GM12878 (cell line): ENCODE results near the gene TNNT3. TPM values are rescaled to one million over a fixed set of nuclear protein-coding genes. Genes with fewer than 3 reads are reported as not detected.

Source experiments
- ATAC-seq: fragments of 200-7000 bp; cut with Tn5 transposase; 3 replicates; pipeline ENCODE4 v1.9.1; 2020; ENCODE audit warnings: mild to moderate bottlenecking, moderate library complexity
- BruUV-seq: library from RNA; stranded (reverse); fragments of 400-500 nt; replicated peaks from 2 replicates; lab custom pipeline; 2021; lab: Mats Ljungman, UMichigan
- CTCF ChIA-PET: fragments of 300-600 bp; sonication (Branson Sonifier 250); formaldehyde crosslinking; extraction: SDS; loops from one replicate; lab custom pipeline; 2021; ENCODE audit warnings: inconsistent platforms; lab: Yijun Ruan, JAX
- POLR2A ChIA-PET: fragments of 350-600 bp; formaldehyde crosslinking; extraction: SDS; loops from one replicate; lab custom pipeline; 2021; ENCODE audit warnings: inconsistent platforms; lab: Charles Lee
- RAD21 ChIA-PET: fragments of 300-600 bp; sonication (Branson Sonifier 250); formaldehyde crosslinking; loops from one replicate; lab custom pipeline; 2023; ENCODE audit warnings: antibody characterized with exemption; ENCODE audit not compliant: unreplicated experiment; lab: Charles Lee
- SMC1A ChIA-PET: fragments of 300-600 bp; sonication (Branson Sonifier 250); formaldehyde crosslinking; loops from one replicate; lab custom pipeline; 2023; ENCODE audit not compliant: unreplicated experiment, uncharacterized antibody; lab: Charles Lee
- DNase-seq: peaks from one replicate; pipeline ENCODE4 v3.0.0-alpha.2; 2011; ENCODE audit warnings: low read depth, low spot score
- FAIRE-seq: peaks from 3 replicates; lab custom pipeline; 2011; peaks lifted over from hg19 to GRCh38; lab: Jason Lieb, UNC
- H2AFZ ChIP-seq: 2 replicates; pipeline ENCODE4 v1.6.0; 2011; ENCODE audit warnings: low read depth, low read length, control low read depth; ENCODE audit not compliant: control insufficient read depth
- H3K27ac ChIP-seq: 2 replicates; pipeline ENCODE4 v1.5.1; 2011; ENCODE audit warnings: control low read depth; ENCODE audit not compliant: control insufficient read depth, insufficient read depth
- H3K27me3 ChIP-seq, 2 experiments: replicated peaks in 1 of 2; 2 replicates each; pipeline versions ENCODE4 v1.6.0 to v1.6.1; 2011; ENCODE audit warnings: low read length in 1 of 2; ENCODE audit not compliant: control insufficient read depth in 2 of 2, insufficient read depth in 2 of 2
- H3K36me3 ChIP-seq, 2 experiments: 2 replicates each; pipeline ENCODE4 v1.5.1; 2011; ENCODE audit warnings: low read length in 1 of 2; ENCODE audit not compliant: control insufficient read depth in 2 of 2, insufficient read depth in 2 of 2
- H3K4me1 ChIP-seq: 2 replicates; pipeline ENCODE4 v1.6.1; 2011; ENCODE audit warnings: mild to moderate bottlenecking, low read length, moderate library complexity, mixed read lengths; ENCODE audit not compliant: control insufficient read depth, insufficient read depth
- H3K4me2 ChIP-seq: 2 replicates; pipeline ENCODE4 v1.6.0; 2011; ENCODE audit warnings: control low read depth; ENCODE audit not compliant: control insufficient read depth, insufficient read depth
- H3K4me3 ChIP-seq: fragments of 200-600 bp; sonication (generic); 2 replicates; pipeline ENCODE4 v1.5.1; 2016
- H3K79me2 ChIP-seq: 2 replicates; pipeline ENCODE4 v1.6.0; 2011; ENCODE audit warnings: low read length; ENCODE audit not compliant: control insufficient read depth, insufficient read depth
- H3K9ac ChIP-seq: 2 replicates; pipeline ENCODE4 v1.8.0; 2011; ENCODE audit warnings: low read length, control low read depth, mixed read lengths; ENCODE audit not compliant: control insufficient read depth, insufficient read depth
- H3K9me3 ChIP-seq: replicated peaks from 3 replicates; pipeline ENCODE4 v1.5.1; 2011; ENCODE audit warnings: mild to moderate bottlenecking, low read length; ENCODE audit not compliant: control insufficient read depth, insufficient read depth
- H4K20me1 ChIP-seq: 2 replicates; pipeline ENCODE4 v1.6.0; 2011; ENCODE audit not compliant: control insufficient read depth, insufficient read depth
- HCFC1 ChIP-seq: fragments of 150-350 bp; IDR thresholded peaks from 2 replicates; pipeline ENCODE4 v1.6.1; 2014; ENCODE audit warnings: low read length
- POLR2AphosphoS5 ChIP-seq: IDR thresholded peaks from 2 replicates; pipeline ENCODE4 v1.6.1; 2011; ENCODE audit warnings: mild to moderate bottlenecking, low read length, inconsistent platforms
- RBBP5 ChIP-seq: fragments of 200-600 bp; sonication (generic); conservative IDR thresholded peaks from 2 replicates; pipeline ENCODE4 v1.6.1; 2016
- WGBS: methylation state at CpG from one replicate; pipeline ENCODE4 v1.1.6; 2016; ENCODE audit warnings: low lambda C conversion rate; ENCODE audit not compliant: insufficient replicate concordance, insufficient coverage; ENCODE audit errors: missing lambda C conversion rate; 5-methylcytosine and 5-hydroxymethylcytosine counted together
- in situ Hi-C: fragments of 300-500 bp; cut with MboI; formaldehyde crosslinking; loops from 9 replicates; pipeline ENCODE4 v1.14.3; 2018; ENCODE audit warnings: mixed read lengths
- intact Hi-C: fragments of 100-400 bp; cut with micrococcal nuclease; formaldehyde crosslinking; loops from one replicate; pipeline ENCODE4 v1.14.2; 2022; ENCODE audit not compliant: unreplicated experiment
- polyA plus RNA-seq, 11 experiments: library from polyadenylated mRNA; depleted of rRNA in 4 of 11; unstranded in 6 of 11; stranded (reverse) in 5 of 11; fragments of >200 nt; fragmentation: Nextera tagmentation in 4 of 11; fragmentation: Illumina TruSeq in 1 of 11; extraction: Ambion mirVana in 4 of 11; extraction: Trizol in 1 of 11; gene quantifications; 1 replicate in 1 of 11; 2 replicates in 10 of 11; pipeline versions ENCODE4 v1.2.1 to v1.2.3, GENCODE V29; 2011 to 2016; ENCODE audit warnings: inconsistent platforms in 2 of 11, missing spikeins in 2 of 11, low read depth in 1 of 11
- total RNA-seq, 4 experiments: library from RNA; depleted of rRNA in 3 of 4; stranded (reverse); fragments of >200 nt in 3 of 4; fragmentation: Illumina TruSeq in 1 of 4; extraction: Trizol in 1 of 4; gene quantifications; 2 replicates each; pipeline versions ENCODE4 v1.2.1 to v1.2.3, GENCODE V29; 2013 to 2021

Gene TNNT3
- total and polyA plus RNA-seq, 10 of the 15 experiments (the other 5 are each of a cell fraction or from before 2014, with no cell fraction given): 0.40 to 0.50 TPM; not detected in 8

GRCh38 chr11:1870326-1870696 is 49.2 kb upstream of the TNNT3 start:
- Histone ChIP-seq H3K27ac (no peak overlapping the region), H3K4me3 (no peak overlapping the region), H4K20me1 (no peaks in the 10 kb centered on the region; the same call in 1 of the 2 replicates), H3K9ac (no peak overlapping the region), H2AFZ (no peak overlapping the region), H3K79me2 (peaks cover 2% of the 10 kb centered on the region), H3K27me3 (no peaks in the 10 kb centered on the region), H3K36me3 (peaks cover 0 to 5% of the 10 kb centered on the region in 2 experiments; a peak in 3 of 4 replicates), H3K4me1 (no peaks in the 10 kb centered on the region), H3K9me3 (no peaks in the 10 kb centered on the region), H3K4me2 (no peak overlapping the region)
- no TSS peak for BruUV-seq
- in situ Hi-C loops: no loop called here
- ChIA-PET SMC1A (no interaction called here), POLR2A (interaction anchor here (1.5 kb wide), 1 partner anchor 12 kb away, joined by 3 read pairs; no protein-coding TSS in a partner anchor), RAD21 (no interaction called here), CTCF (interaction anchor here (0.7 to 1.8 kb wide), 2 partner anchors 12 to 32 kb away, joined by 3 to 5 read pairs; partner anchors contain the start of gene TNNI2)
- intact Hi-C loops: no loop called here
- TF ChIP-seq POLR2AphosphoS5 (peak; percentile 45), RBBP5 (no peak)
- ATAC-seq: no peak
- no peak for FAIRE-seq
- no peak for DNase-seq
- WGBS: 79% methylated on average over 12 of the region's 12 CpGs

GRCh38 chr11:1870721-1871466 is 48.6 kb upstream of the TNNT3 start:
- Histone ChIP-seq H3K79me2 (peaks cover 2% of the 10 kb centered on the region), H3K4me1 (no peaks in the 10 kb centered on the region), H3K9me3 (no peaks in the 10 kb centered on the region), H3K27ac (no peak overlapping the region), H3K4me2 (no peak overlapping the region), H3K4me3 (no peak overlapping the region), H3K27me3 (no peaks in the 10 kb centered on the region), H4K20me1 (no peaks in the 10 kb centered on the region; the same call in 1 of the 2 replicates), H3K9ac (no peak overlapping the region), H2AFZ (no peak overlapping the region), H3K36me3 (peaks cover 0 to 6% of the 10 kb centered on the region in 2 experiments; a peak in 3 of 4 replicates)
- no peak for ATAC-seq
- no peak for FAIRE-seq
- no TSS peak for BruUV-seq
- ChIA-PET SMC1A (no interaction called here), RAD21 (no interaction called here)
- in situ Hi-C loops (no loop called here), intact Hi-C loops (no loop called here)
- no peak for DNase-seq
- no peak for TF ChIP-seq HCFC1
- TF ChIP-seq, all 136 proteins: peak for 0
- ChIA-PET CTCF (interaction anchor here (1.8 kb wide), 1 partner anchor 12 kb away, joined by 5 read pairs; no protein-coding TSS in a partner anchor), POLR2A (interaction anchor here (1.5 kb wide), 1 partner anchor 11 kb away, joined by 3 read pairs; no protein-coding TSS in a partner anchor)
- 81% methylated on average over 40 of the region's 50 CpGs for WGBS
